ENCODE results near the gene ACAA1. TPM values are rescaled to one million over a fixed set of nuclear protein-coding genes. Genes with fewer than 3 reads are reported as not detected.

The ACAA1 gene
- total and polyA plus RNA-seq, 10 of the 15 experiments (the other 5 are each of a cell fraction or from before 2014, with no cell fraction given): 5.7 to 85.4 (median 60.6) TPM

- CTCF ChIA-PET: interaction anchor here (0.8 kb wide), 1 partner anchor 135 kb away, joined by 4 read pairs; no protein-coding TSS in a partner anchor
- Histone ChIP-seq H3K4me2 (ENCODE audit: control insufficient read depth, insufficient read depth) (no peak overlapping the region), H3K36me3 (ENCODE audit: control insufficient read depth in 2 of 2, insufficient read depth in 2 of 2, low read length in 1 of 2) (no peaks in the 10 kb centered on the region), H3K4me3 (no peak overlapping the region), H3K27ac (ENCODE audit: control insufficient read depth, insufficient read depth) (no peak overlapping the region), H3K9me3 (replicated peaks; ENCODE audit: control insufficient read depth, insufficient read depth, low read length) (no peaks in the 10 kb centered on the region; the same call in 1 of the 3 replicates), H3K27me3 (replicated peaks in 1 of 2; ENCODE audit: control insufficient read depth in 2 of 2, insufficient read depth in 2 of 2, low read length in 1 of 2) (no peaks in the 10 kb centered on the region), H2AFZ (ENCODE audit: control insufficient read depth, low read depth, low read length) (no peak overlapping the region), H3K9ac (ENCODE audit: control insufficient read depth, insufficient read depth, low read length) (no peak overlapping the region), H3K4me1 (ENCODE audit: control insufficient read depth, insufficient read depth, low read length) (no peaks in the 10 kb centered on the region), H4K20me1 (ENCODE audit: control insufficient read depth, insufficient read depth) (no peaks in the 10 kb centered on the region), H3K79me2 (ENCODE audit: control insufficient read depth, insufficient read depth, low read length) (no peaks in the 10 kb centered on the region)
- TF ChIP-seq NRF1 (conservative IDR thresholded peaks at IDR 0.05; ENCODE audit: low read depth, low read length): no peak
- TF ChIP-seq BCL11A (IDR thresholded peaks at IDR 0.05; ENCODE audit: low read depth, low read length): no peak
- no peak for TF ChIP-seq POLR2AphosphoS5 (IDR thresholded peaks at IDR 0.05; ENCODE audit: low read length)
- TF ChIP-seq FOXM1 (IDR thresholded peaks at IDR 0.05; ENCODE audit: low read depth, low read length): no peak
- no peak for TF ChIP-seq ETV6 (conservative IDR thresholded peaks at IDR 0.05 in 1 of 2, IDR thresholded peaks at IDR 0.05 in 1 of 2; ENCODE audit: borderline replicate concordance in 1 of 2, low read depth in 1 of 2)
- no peak for TF ChIP-seq ZBTB11 (CRISPR knock-in tag; IDR thresholded peaks at IDR 0.05)
- no peak for TF ChIP-seq SMAD1 (IDR thresholded peaks at IDR 0.05; ENCODE audit: low read depth, partially characterized antibody)
- TF ChIP-seq ZNF24 (IDR thresholded peaks at IDR 0.05): no peak
- TF ChIP-seq SREBF1 (IDR thresholded peaks at IDR 0.05; ENCODE audit: low read length): no peak
- no peak for TF ChIP-seq CUX1 (IDR thresholded peaks at IDR 0.05; ENCODE audit: insufficient replicate concordance, low read depth, low read length)
- TF ChIP-seq YY1 (IDR thresholded peaks at IDR 0.05; ENCODE audit: low read depth, low read length): no peak
- 25% methylated on average over 11 of the region's 11 CpGs for WGBS (ENCODE audit: insufficient coverage, insufficient replicate concordance, low lambda C conversion rate, missing lambda C conversion rate)
- DNase-seq (ENCODE audit: low read depth, low spot score) (no peak), FAIRE-seq (no peak), ATAC-seq (no peak)
- no TSS peak for BruUV-seq (replicated peaks)
- SMC1A ChIA-PET (ENCODE audit: uncharacterized antibody, unreplicated experiment): no interaction called here
- RAD21 ChIA-PET (ENCODE audit: unreplicated experiment): interaction anchor here (1.9 kb wide), 1 partner anchor 9 kb away, joined by 6 read pairs; no protein-coding TSS in a partner anchor
- POLR2A ChIA-PET: no interaction called here
- intact Hi-C loops (cut with micrococcal nuclease; ENCODE audit: unreplicated experiment): no loop called here
- in situ Hi-C loops (cut with MboI): no loop called here
These were observed 28.0 kb downstream of the ACAA1 start for GRCh38 chr3:38108649-38109579.

Data from GM12878 (cell line).